Measurements from ENCODE around the gene ALS2.

DNA sequence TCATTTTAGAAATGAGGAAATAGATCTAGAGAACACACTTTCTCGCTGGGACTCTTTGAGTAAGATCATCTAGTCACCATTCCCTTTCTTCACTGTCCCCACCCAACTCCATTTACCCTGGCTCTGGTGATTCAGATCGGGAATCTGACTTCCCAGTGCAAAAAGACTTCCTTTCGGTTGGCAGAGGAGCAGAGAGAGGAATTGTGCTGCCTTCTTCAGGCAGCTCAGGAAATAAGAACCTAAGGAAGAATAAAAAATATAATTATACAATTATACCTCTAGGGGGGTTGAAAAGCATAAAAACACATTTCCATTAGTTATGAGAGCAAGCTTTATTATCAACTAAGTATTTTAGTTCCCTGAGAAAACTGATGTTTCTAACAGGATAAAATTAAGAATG lies 73.0 kb downstream of the ALS2 start:
- no peak for TF ChIP-seq GATA2 (IDR thresholded peaks at IDR 0.05; ENCODE audit: low read depth, low read length)
- no peak for TF ChIP-seq GATA3 (IDR thresholded peaks at IDR 0.05; ENCODE audit: low read depth, low read length)
